HepG2 (cell line): ENCODE results near the gene IFI27L2. TPM values are rescaled to one million over a fixed set of nuclear protein-coding genes. Genes with fewer than 3 reads are reported as not detected.
A peak's percentile ranks its signal among the peaks of the same experiment; 100 is the strongest.

Experiments
- ATAC-seq: fragments of 200-7000 bp; cut with Tn5 transposase; 3 replicates; pipeline ENCODE4 v1.9.1; 2020; ENCODE audit warnings: mild to moderate bottlenecking, moderate library complexity
- BruUV-seq: library from RNA; stranded (reverse); fragments of 400-500 nt; replicated peaks from 2 replicates; lab custom pipeline; 2021; lab: Mats Ljungman, UMichigan
- CTCF ChIA-PET: fragments of 300-600 bp; formaldehyde crosslinking; extraction: SDS; loops from one replicate; lab custom pipeline; 2021; ENCODE audit warnings: low total read pairs, inconsistent platforms, low intra/inter-chr PET ratio; lab: Yijun Ruan, JAX
- POLR2A ChIA-PET: fragments of 350-600 bp; sonication (Branson Sonifier 250); formaldehyde crosslinking; loops from one replicate; lab custom pipeline; 2020; ENCODE audit warnings: antibody characterized with exemption, inconsistent platforms; lab: Yijun Ruan, JAX
- DNase-seq: peaks from one replicate; pipeline ENCODE4 v3.0.0-alpha.2; 2015; ENCODE audit warnings: low spot score
- FAIRE-seq: peaks from 3 replicates; lab custom pipeline; 2011; peaks lifted over from hg19 to GRCh38; lab: Jason Lieb, UNC
- H2AFZ ChIP-seq: one replicate; pipeline ENCODE4 v1.6.1; 2011; ENCODE audit warnings: low read length, inconsistent platforms
- H3K27ac ChIP-seq: fragments of 300-600 bp; 3 replicates; pipeline ENCODE4 v1.8.0; 2011; ENCODE audit warnings: mixed run types, mild to moderate bottlenecking, mixed read lengths, low read length, inconsistent platforms; ENCODE audit not compliant: insufficient read depth; ENCODE audit errors: extremely low read length
- H3K27me3 ChIP-seq, 2 experiments: fragments of 200-600 bp in 1 of 2; 2 replicates in 1 of 2; 3 replicates in 1 of 2; pipeline versions ENCODE4 v1.6.0 to v1.8.0; 2011; ENCODE audit warnings: low read length in 2 of 2, mild to moderate bottlenecking in 2 of 2, moderate library complexity in 2 of 2, inconsistent platforms in 1 of 2; ENCODE audit not compliant: insufficient read depth in 2 of 2, control insufficient read depth in 1 of 2
- H3K36me3 ChIP-seq, 2 experiments: fragments of 200-600 bp in 1 of 2; replicated peaks in 1 of 2; 2 replicates in 1 of 2; 3 replicates in 1 of 2; pipeline versions ENCODE4 v1.5.1 to v1.8.0; 2011; ENCODE audit warnings: low read length in 2 of 2, inconsistent platforms in 1 of 2; ENCODE audit not compliant: insufficient read depth in 2 of 2, control insufficient read depth in 1 of 2
- H3K4me1 ChIP-seq: 2 replicates; pipeline ENCODE4 v1.5.1; 2012; ENCODE audit warnings: low read length, inconsistent platforms; ENCODE audit not compliant: insufficient read depth
- H3K4me2 ChIP-seq: 2 replicates; pipeline ENCODE4 v1.6.0; 2011; ENCODE audit warnings: low read depth, low read length, inconsistent platforms
- H3K4me3 ChIP-seq, 3 experiments: fragments of 200-600 bp in 1 of 3; sonication (generic), shearing (Covaris generic) in 1 of 3; replicated peaks in 1 of 3; 2 replicates each; pipeline ENCODE4 v1.5.1; 2011 to 2016; ENCODE audit warnings: low read length in 3 of 3, inconsistent platforms in 2 of 3, low read depth in 2 of 3, mild to moderate bottlenecking in 2 of 3, control low read depth in 1 of 3, mixed read lengths in 1 of 3; ENCODE audit not compliant: insufficient read depth in 1 of 3
- H3K79me2 ChIP-seq: one replicate; pipeline ENCODE4 v1.6.1; 2011; ENCODE audit warnings: low read length, inconsistent platforms; ENCODE audit not compliant: insufficient read depth
- H3K9ac ChIP-seq: 2 replicates; pipeline ENCODE4 v1.6.0; 2011; ENCODE audit warnings: mild to moderate bottlenecking, low read depth, low read length, inconsistent platforms; ENCODE audit not compliant: insufficient read depth
- H3K9me3 ChIP-seq: 2 replicates; pipeline ENCODE4 v1.5.1; 2012; ENCODE audit warnings: mild to moderate bottlenecking, low read length
- H4K20me1 ChIP-seq: 2 replicates; pipeline ENCODE4 v1.6.0; 2011; ENCODE audit warnings: inconsistent platforms, mild to moderate bottlenecking, low read length, moderate library complexity; ENCODE audit not compliant: insufficient read depth
- GABPB1 ChIP-seq: IDR thresholded peaks from 2 replicates; pipeline ENCODE4 v1.6.1; 2016; ENCODE audit warnings: mild to moderate bottlenecking, missing genetic modification reagents, moderate library complexity, missing compliant biosample characterization
- MAFF ChIP-seq: IDR thresholded peaks from 2 replicates; pipeline ENCODE4 v1.6.1; 2011; ENCODE audit warnings: low read depth, low read length, improper control_type of control experiment
- MAFK ChIP-seq, 2 experiments: IDR thresholded peaks in 1 of 2; conservative IDR thresholded peaks in 1 of 2; 2 replicates each; pipeline ENCODE4 v1.6.1; 2011; ENCODE audit warnings: improper control_type of control experiment in 2 of 2, low read length in 2 of 2
- PAWR ChIP-seq: sonication (generic); formaldehyde crosslinking; IDR thresholded peaks from 2 replicates; pipeline ENCODE4 v1.4.0; 2020; ENCODE audit warnings: missing genetic modification reagents, mild to moderate bottlenecking, borderline replicate concordance
- SAP130 ChIP-seq: IDR thresholded peaks from 2 replicates; pipeline ENCODE4 v1.6.1; 2016; ENCODE audit warnings: low read depth
- SOX13 ChIP-seq, 3 experiments: fragments of 450-650 bp in 1 of 3; sonication (generic) in 1 of 3; formaldehyde crosslinking in 1 of 3; IDR thresholded peaks in 2 of 3; conservative IDR thresholded peaks in 1 of 3; 2 replicates each; pipeline versions ENCODE4 v1.5.0 to v1.6.1; 2016 to 2020; ENCODE audit warnings: antibody characterized with exemption in 1 of 3, mild to moderate bottlenecking in 1 of 3, missing compliant biosample characterization in 1 of 3, missing genetic modification reagents in 1 of 3, moderate library complexity in 1 of 3
- SOX5 ChIP-seq: IDR thresholded peaks from 2 replicates; pipeline ENCODE4 v1.6.1; 2016; ENCODE audit warnings: borderline replicate concordance
- ZFP36L2 ChIP-seq: sonication (generic); formaldehyde crosslinking; IDR thresholded peaks from 2 replicates; pipeline ENCODE4 v1.4.0; 2020; ENCODE audit warnings: missing genetic modification reagents
- ZNF570 ChIP-seq: sonication (generic); formaldehyde crosslinking; IDR thresholded peaks from 2 replicates; pipeline ENCODE4 v1.4.0; 2020; ENCODE audit warnings: mild to moderate bottlenecking, missing genetic modification reagents, borderline replicate concordance
- WGBS: methylation state at CpG from one replicate; pipeline ENCODE4 v1.1.6; 2017; ENCODE audit warnings: low lambda C conversion rate; 5-methylcytosine and 5-hydroxymethylcytosine counted together
- in situ Hi-C: cut with HindIII; loops from 2 replicates; pipeline ENCODE4 v1.10.0; 2017; ENCODE audit warnings: low pct_unique_long_range_greater_than_20kb; ENCODE audit not compliant: extremely low pct_ligation_motif_present
- intact Hi-C: fragments of 100-400 bp; cut with micrococcal nuclease; formaldehyde crosslinking; loops from one replicate; pipeline ENCODE4 v1.10.0; 2022; ENCODE audit not compliant: unreplicated experiment
- polyA plus RNA-seq, 8 experiments: library from polyadenylated mRNA; depleted of rRNA in 3 of 8; stranded (reverse) in 7 of 8; unstranded in 1 of 8; fragments of >200 nt; fragmentation: Illumina TruSeq in 4 of 8; extraction: Trizol in 4 of 8; gene quantifications; 2 replicates each; pipeline versions ENCODE4 v1.2.1 to v1.2.3, GENCODE V29; 2011 to 2016; ENCODE audit warnings: low read depth in 4 of 8, missing spikeins in 1 of 8, mixed read lengths in 1 of 8; ENCODE audit not compliant: insufficient read depth in 1 of 8
- total RNA-seq, 5 experiments: library from RNA; depleted of rRNA; stranded (reverse); fragments of >200 nt; fragmentation: Illumina TruSeq; extraction: Trizol; gene quantifications; 2 replicates each; pipeline ENCODE4 v1.2.3, GENCODE V29; 2016; ENCODE audit warnings: low read depth in 1 of 5

IFI27L2 gene
- total and polyA plus RNA-seq, 2 of the 13 experiments (the other 11 are each of a cell fraction or from before 2014, with no cell fraction given): 4.3 to 4.8 TPM

DNA sequence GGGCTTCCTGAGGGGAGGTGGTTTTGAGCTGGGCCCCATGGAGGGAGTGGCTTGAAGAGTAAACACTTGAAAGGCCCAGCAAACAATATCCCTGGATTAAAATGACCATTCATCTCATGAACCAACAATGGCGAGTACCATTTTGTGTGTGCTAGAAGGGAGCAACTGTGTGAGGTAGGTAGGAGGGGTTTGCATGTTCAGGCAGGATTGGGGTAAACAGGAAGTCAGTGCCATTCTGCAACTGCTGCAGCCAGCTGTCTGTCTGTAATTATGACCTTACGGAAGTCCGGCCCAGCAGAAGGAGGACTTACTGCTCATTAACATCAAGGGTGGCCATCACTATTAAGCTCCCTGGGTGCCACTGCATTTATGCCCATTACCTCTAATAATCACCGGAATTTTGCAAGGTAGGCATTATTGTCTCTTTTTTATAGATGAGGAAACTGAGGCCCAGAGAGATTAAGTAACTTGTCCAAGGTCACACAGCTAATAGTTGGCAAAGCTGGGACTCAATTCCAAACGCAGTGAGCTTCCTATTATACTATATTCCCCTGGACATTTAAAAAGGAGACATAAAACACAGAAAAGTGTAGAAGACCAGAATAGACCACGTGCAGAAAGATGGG is 16.6 kb upstream of the IFI27L2 start:
- Histone ChIP-seq H3K36me3 (no peaks in the 10 kb centered on the region), H3K27ac (no peak overlapping the region), H3K4me1 (peaks cover 15% of the 10 kb centered on the region), H4K20me1 (no peaks in the 10 kb centered on the region), H3K4me2 (peak overlapping the region; percentile 32; the same call in 1 of the 2 replicates), H3K4me3 (no peak overlapping the region), H3K27me3 (no peaks in the 10 kb centered on the region), H3K9me3 (no peaks in the 10 kb centered on the region), H2AFZ (no peak overlapping the region), H3K79me2 (no peaks in the 10 kb centered on the region), H3K9ac (no peak overlapping the region)
- FAIRE-seq (no peak), DNase-seq (no peak), ATAC-seq (no peak)
- ChIA-PET CTCF (no interaction called here), POLR2A (no interaction called here)
- intact Hi-C loops (no loop called here), in situ Hi-C loops (no loop called here)
- 40% methylated on average over 6 of the region's 6 CpGs for WGBS
- TF ChIP-seq MAFK (conservative IDR thresholded peaks at IDR 0.05 in 1 of 2, IDR thresholded peaks at IDR 0.05 in 1 of 2; ENCODE audit: low read length in 2 of 2): peak; percentile 91
- TF ChIP-seq MAFF: peak; percentile 89
- peak; percentile 10; the same call in 1 of the 2 replicates for TF ChIP-seq SAP130 (CRISPR knock-in tag)
- no peak for TF ChIP-seq PAWR (CRISPR knock-in tag)
- TF ChIP-seq SOX13 (IDR thresholded peaks at IDR 0.05): no peak
- 0 out of 4 replicates have a peak, but pooled peaks of 1 of the 2 experiments have one; percentile 6 for TF ChIP-seq SOX13 (CRISPR knock-in tag; conservative IDR thresholded peaks at IDR 0.05 in 1 of 2, IDR thresholded peaks at IDR 0.05 in 1 of 2)
- TF ChIP-seq ZNF570: no peak
- TF ChIP-seq ZFP36L2 (CRISPR knock-in tag): no peak
- 0 out of 2 replicates have a peak, but pooled peaks have one; percentile 24 for TF ChIP-seq GABPB1 (CRISPR knock-in tag)
- peak; percentile 12; the same call in 1 of the 2 replicates for TF ChIP-seq SOX5 (CRISPR knock-in tag)
- no TSS peak for BruUV-seq
